ENCODE measurements around the gene TNRC18.

The TNRC18 gene

DNA sequence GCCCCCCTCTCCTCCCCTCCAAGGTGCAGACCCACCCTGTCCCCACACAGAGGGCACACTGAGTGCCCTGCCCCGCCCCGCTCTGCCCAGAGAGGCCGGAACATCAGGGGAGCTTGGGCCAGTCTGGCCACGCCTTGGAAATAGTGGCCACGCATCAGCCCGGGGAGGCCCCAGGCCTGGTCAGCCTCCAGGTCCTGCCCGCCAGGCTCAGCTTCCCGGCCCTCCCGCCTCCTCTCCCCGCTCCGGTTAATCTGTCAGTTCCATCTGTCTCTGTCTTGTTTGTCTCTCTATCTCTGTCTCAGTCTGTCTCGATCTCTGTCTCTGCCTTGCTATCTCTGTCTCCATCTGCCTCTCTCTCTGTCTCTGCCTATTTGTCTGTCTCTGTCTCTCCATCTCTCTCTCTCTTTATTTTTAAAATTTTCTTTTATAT is 28.9 kb upstream of the TNRC18 start:
- DNase-seq (ENCODE audit: low read depth in 2 of 2) = no peak

DNA sequence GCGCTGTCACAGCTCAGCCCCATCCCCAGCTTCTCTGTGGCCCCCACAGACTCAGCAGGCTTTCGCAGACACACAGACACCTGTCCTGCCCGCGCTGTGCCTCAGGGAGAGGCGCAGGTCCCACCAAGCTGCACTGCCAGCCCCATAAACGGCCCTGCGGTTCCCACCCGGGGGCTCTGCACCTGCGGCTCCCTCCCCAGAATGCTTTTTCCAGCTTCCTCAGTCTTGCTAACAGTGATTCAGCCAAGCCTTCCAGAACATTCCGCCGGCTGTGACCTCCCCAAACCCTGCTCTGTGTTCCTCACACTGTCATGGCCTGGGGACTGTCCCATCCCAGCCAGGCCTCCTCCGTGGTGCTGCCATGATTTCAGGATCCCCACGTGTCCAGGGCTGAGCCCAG is 27.8 kb upstream of the TNRC18 start:
- no peak for DNase-seq (ENCODE audit: low read depth in 2 of 2)

DNA sequence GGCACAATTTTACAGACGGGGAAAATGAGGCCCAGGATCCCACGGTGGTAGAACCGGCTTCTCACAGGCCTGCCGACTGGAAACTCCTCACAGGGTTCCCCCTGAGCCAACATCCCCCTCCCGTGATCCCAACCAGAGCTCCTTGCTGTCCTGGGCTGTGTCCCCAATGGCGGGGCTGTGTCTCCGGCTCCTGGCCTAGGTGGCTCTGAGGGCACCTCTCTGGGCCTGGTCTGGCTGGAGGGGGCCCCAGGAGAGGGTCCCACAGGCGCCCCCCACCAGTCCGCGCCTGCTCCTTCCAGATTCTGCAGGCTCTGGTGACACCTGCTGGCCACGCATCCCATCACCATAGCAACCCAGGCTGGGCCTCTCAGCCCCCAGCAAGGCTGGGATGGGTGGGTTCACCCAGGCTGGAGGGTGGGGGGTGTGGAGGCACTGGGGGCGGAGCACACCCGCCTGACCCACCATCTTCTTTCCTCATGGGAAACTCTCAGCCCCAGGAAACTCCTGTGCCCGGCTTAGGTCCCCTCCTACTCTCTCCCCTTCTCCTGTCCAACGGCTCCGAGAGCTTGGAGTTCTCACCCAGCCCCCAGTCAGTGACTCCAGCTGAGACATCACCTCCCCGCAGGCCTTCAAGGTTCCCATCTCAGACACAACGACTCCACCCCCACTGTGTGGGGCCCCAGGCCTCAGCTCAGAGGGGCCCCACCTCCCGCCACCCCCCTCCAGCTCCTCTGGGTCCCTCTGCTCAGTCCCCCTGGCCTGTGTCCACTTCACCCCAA is 27.1 kb upstream of the TNRC18 start:
- DNase-seq (ENCODE audit: low read depth in 2 of 2) = no peak

- no peak for DNase-seq (ENCODE audit: low read depth in 2 of 2)
Measured at GRCh38 chr7:5448378-5449037, 24.9 kb upstream of the TNRC18 start.

GRCh38 chr7:5445981-5446594 is 22.5 kb upstream of the TNRC18 start:
- no peak for DNase-seq (ENCODE audit: low read depth in 2 of 2)

DNA sequence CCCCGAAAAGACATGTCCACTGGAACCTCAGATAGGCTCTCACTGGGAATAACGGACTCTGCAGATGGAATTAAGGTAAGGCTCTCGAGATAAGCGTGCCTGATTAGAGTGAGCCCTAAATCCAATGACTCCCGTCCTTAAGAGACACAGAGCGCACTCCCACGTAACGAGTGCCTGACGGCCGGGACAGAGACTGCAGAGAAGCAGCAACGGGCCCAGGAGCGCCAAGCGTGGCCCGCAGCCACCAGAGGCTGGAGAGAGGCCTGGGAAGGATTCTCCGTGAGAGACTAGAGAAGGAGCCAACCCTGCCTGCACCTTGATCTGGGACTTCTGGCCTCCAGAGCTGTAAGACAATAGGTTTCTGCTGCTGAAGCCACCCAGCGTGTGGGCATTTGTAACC is 20.0 kb upstream of the TNRC18 start:
- no peak for DNase-seq (ENCODE audit: low read depth in 2 of 2)

GRCh38 chr7:5442757-5443305 is 19.2 kb upstream of the TNRC18 start:
- DNase-seq (ENCODE audit: low read depth in 2 of 2) = no peak

- no peak for DNase-seq (ENCODE audit: low read depth in 2 of 2)
Measured at GRCh38 chr7:5441840-5442503, 18.3 kb upstream of the TNRC18 start.

- no peak for DNase-seq (ENCODE audit: low read depth in 2 of 2)
Measured at GRCh38 chr7:5439572-5440496, 16.2 kb upstream of the TNRC18 start.

DNA sequence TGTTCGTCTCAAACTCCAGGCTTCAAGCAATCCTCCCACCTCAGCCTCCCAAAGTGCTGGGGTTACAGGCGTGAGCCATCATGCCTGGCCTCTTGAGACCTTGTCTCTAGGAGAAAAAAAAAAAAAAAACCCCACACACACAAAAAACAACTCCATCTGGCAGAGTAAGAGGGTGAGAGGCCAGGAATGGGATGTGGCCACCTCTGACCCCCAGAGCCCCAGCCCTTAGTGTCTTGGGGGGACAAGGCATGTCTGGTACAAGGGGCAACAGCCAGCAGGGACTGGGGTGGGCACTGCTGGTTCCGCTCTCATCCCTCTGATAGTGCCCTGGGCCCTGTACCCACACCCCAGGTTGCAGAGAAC is 15.6 kb upstream of the TNRC18 start:
- no peak for DNase-seq (ENCODE audit: low read depth in 2 of 2)

DNA sequence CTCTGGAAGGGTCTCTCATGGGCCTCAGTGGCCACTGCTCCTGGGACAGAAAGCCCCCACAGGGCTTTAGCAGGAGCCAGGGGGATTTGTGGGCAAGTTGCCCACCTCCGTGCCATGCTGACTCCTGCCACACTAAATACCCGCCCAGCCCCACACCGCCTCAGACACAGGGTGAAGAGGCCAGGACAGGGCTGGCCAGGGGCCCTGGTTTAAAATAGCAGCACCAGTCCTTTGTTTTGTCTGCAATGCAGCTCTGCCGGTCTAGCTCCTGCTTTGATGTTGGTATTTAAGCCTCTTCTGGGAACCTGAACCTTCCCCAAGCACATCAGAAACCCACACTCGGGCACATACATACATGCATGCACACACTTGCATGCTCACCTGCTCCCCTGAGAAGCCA is 14.4 kb upstream of the TNRC18 start:
- DNase-seq (ENCODE audit: low read depth in 2 of 2) = no peak

DNA sequence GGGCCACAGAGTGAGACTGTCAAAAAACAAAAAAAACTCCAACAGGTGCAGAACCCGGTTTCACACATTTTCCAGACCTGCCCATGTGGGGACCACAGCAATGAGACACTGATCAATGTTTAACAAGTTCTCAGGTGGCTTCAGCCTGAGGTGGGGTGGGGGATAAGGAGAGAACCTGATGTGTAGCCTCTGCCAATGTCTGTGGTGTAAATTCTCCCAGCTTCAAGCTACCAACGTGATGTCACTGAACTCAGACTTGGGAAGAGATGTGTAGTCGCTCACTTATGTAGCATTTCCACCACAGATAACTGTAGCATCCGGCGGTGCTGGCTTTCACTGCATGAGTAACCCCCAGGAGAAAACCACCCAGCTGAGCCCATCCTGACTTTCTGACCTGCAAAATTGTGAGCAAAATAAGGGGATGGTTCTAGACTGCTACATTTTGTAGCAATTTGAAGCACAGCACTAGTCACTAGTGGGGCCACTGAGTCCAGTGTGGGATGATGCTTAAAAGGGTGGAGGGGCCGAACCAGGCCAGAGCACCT is 13.8 kb upstream of the TNRC18 start:
- no peak for DNase-seq (ENCODE audit: low read depth in 2 of 2)

DNA sequence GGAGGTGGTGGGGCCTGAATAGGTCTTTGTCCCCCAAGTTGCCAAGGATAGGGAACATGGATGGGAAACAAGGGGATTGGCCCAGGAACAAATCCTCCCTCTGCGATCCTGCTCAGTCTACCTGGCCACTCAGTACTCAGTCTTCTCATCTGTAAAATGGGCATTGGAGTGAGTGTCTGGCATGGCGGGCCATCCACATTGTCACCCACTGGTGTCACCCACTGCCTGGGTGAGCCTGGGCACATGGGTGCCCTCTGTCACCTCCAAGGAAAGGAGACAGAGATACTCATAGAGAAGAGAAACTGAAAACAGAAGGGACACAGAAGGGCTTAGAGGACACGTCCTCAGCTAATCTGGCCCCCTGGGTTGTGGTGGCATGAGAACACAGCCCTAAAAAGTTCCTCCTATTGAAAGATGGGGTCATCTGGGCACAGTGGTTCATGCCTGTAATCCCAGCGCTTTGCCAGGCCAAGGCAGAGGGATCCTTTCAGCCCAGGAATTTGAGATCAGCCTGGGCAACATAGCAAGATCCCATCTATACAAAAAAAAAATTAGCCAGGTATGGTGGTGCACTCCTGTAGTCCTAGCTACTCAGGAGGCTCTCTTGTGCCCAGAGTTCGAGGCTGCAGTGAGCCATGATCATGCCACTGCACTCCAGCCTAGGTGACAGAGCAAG is 12.5 kb upstream of the TNRC18 start:
- no peak for DNase-seq (ENCODE audit: low read depth in 2 of 2)

DNA sequence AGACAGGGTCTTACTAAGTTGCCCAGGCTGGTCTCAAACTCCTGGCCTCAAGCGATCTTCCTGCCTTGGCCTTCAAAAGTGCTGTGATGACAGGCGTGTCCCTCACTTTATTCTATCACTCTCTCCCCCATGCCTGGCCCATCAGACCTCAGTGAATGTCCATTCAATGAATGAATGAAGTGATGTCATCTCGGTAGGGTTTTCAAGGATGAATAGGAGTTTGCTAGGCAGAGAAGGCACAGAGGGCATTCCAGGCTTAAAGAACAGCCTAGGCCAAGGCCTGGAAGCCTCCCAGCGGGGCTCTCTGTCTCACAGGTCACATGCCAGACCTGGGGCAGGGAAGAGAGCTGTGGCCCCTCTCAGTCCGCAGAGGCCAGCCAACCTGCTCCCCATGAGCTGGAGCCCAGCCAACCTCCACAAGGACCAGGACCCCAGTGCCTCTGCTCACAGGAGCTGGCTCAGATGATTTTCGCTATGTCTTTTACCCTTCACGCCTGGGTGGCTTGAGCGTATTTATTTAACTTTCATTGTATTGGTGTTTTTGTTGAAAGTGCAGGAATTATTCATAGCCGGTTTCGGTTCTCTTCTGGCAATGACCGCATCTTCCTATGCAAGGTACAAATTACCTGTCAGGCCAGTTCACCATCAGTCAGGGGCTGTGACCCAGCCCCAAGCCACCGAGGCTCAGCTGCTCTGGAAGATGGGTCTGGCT is 11.8 kb upstream of the TNRC18 start:
- no peak for DNase-seq (ENCODE audit: low read depth in 2 of 2)

DNA sequence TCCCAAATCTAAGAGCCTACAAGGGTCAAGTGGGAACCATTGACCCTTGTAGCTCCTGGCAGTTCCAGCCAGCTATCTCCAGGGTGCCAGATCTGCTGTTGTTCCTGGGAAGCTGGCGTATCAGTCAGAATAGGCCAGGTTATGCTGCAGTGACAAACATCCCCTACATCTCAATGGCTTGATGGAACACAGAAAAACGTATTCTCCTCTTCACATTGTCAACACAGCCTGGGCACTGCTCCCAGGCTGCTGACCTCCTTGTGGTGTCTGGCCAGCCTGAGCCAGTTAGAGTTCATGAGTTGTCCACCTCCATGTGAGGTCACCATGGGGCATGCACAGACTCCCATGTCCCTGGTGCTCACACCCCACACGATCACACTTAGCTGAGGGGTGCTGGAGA is 9.5 kb upstream of the TNRC18 start:
- DNase-seq (ENCODE audit: low read depth in 2 of 2) = no peak

GRCh38 chr7:5432691-5433090 is 9.1 kb upstream of the TNRC18 start:
- DNase-seq (ENCODE audit: low read depth in 2 of 2) = no peak

DNA sequence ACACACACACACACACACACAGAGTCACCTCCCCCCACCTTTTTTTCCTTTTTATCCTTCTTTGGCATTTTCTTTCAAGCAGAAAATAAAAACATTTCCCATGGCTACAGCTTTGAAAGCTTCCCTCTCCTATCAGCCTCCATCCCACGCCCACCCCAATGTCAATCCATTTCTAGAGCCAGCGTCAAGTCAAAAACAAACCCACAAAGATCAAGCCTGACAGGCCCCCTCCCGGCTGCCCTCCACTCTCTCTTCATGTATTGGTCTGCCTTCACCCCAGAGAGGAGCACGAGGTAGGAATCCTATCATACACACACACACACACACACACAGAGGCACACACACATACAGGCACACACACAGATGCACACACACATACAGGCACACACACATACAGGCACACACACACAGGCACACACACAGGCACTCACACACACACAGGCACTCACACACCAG is 8.0 kb upstream of the TNRC18 start:
- DNase-seq (ENCODE audit: low read depth in 2 of 2) = no peak

DNA sequence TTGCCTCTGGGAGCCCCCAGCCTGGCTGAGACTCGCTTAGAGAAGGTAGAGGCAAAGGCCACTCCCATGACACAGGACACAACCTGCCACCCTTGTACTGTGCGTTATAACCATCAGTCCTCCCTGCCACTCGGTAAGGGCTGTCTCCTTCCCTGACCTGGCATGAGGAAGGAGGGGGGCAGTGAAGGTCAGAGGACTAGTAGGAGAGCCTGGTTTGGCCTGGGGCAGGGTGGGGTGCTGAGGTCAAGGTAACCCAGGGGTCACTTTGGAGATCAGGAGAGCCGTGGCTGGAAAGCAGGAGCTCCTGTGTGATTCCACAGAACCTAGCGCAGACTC is 6.9 kb upstream of the TNRC18 start:
- no peak for DNase-seq (ENCODE audit: low read depth in 2 of 2)

- no peak for DNase-seq (ENCODE audit: low read depth in 2 of 2)
Measured at GRCh38 chr7:5429857-5430611, 6.4 kb upstream of the TNRC18 start.
